GM19328 (cell line): Measurements from ENCODE around the gene KITLG.
"Not testable (repeated sequence)": the region's sequence is repeated elsewhere in the genome, so short reads cannot be mapped to it uniquely, and the experiment has no call there.

ENCODE experiments used
- ATAC-seq: cut with Tn5 transposase; IDR thresholded peaks from one replicate; pipeline ENCODE4 v1.9.1; 2021; ENCODE audit warnings: mild to moderate bottlenecking, moderate library complexity; ENCODE audit not compliant: unreplicated experiment

KITLG gene

DNA sequence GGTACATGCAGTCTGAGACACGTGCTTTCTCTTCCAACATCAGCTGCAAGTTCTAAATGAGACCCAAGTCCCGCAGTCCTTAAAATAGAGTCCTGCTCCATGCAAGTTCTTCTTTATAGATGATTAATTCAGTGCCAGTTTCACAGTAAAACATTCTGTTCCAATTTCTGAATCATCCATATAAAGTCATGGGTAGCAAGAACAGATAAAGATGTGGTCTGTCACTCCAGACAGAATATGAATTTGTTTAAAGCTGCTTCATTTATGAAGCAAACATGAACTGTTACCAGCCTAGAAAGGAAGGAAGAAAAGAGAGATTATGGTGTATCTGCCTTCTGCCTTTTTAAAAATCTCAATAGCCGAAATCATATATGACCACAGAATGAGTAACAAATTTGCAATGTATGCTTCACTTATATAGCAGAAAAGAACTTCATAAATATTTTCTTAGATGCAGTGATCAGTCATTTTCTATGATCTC lies 83.3 kb downstream of the KITLG start:
- ATAC-seq: no peak

DNA sequence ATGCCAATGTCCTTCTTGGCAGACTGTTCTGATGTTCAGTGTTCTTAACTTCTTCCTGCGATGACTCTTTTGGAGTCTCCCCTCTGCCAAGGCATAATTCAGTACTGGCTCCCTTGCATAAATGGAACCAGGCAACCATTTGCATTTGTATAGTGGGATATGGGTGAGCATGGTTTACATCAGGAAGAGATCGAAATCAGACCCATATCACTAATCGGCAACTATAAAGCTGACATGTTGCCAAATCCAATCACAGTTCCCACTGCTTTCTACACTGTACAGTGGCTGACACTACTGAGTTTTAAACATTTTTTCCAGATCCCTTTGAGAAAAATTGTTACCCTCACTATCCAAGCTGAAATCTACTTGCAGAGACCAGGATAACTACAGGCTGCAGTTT lies 83.8 kb downstream of the KITLG start:
- ATAC-seq: no peak

- ATAC-seq: no peak
These were observed 85.2 kb downstream of the KITLG start for GRCh38 chr12:88495031-88495430.

DNA sequence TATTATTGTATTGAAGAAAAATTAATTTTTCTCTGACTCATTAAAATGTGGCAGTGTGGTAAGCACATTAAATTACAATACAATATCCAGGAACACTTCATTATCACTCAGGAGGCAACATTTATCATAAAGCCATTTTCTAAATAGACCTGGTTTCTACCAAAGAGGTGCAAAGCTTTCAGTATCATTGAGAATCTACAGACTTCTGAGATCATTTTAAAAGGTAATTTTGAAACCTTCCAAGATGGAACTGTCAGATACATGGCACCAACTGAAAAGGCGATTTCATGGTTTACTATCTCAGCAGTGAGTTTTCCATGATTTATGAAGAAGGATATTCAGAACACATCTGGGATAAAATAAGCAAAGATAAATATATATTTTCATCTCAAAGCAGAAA lies 85.8 kb downstream of the KITLG start:
- no peak for ATAC-seq

DNA sequence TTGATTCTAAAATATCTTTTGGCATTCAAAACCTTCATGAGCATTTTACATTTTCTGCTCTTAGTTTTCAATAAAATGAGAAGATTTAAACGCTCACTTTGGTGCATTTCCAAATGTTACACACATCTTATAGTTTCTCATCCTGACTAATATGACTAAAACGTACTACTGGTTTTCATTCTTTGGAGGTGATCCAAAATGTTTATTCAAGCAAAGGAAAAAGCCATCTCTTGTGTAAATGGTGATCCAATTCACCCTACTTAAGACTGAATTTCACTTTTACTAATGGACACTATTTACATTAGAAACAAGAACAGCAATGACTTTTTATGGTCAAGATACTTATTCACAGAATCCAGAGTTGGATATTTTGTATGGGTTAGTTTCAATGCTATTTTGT lies 86.6 kb downstream of the KITLG start:
- ATAC-seq: no peak

- ATAC-seq: no peak
These were observed 89.8 kb downstream of the KITLG start for GRCh38 chr12:88490425-88490824.

DNA sequence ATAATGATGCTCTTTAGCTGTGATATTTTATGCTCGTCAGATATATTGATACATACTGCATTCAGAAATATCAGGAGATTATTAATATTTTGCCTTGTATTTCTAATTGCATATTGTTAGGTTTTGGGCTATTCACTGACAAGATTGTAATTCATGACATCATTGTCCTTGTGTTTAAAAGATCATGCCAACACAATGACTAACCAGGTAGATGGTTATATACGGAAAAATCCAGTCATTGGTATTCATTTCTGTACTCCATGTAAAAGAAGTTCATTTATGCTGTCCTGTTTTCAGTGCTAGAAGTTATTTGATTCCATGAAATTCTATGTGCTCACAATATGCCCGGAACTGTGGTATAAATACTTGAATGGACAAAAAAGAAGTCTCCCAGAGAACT lies 107.5 kb downstream of the KITLG start:
- ATAC-seq: no peak

DNA sequence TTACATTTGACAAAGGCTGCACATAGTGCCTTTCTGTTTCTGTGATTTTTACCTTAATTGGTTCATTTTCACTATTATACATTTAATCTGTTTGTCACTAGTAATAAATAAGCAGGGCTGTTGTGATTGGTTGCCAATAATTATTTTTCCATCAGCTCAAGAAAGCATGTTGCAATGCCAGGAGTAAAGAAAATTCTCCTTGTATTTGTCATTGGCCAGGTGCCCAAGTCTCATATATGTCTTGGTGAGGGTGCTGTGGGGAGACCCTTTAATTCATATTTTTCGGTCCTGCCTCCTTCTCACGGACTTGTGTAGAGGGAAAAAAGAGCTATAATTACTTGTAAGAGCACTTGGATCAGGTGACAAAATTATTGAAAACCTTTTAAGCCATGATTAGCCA lies 108.0 kb downstream of the KITLG start:
- no peak for ATAC-seq

- no peak for ATAC-seq
These were observed 108.8 kb downstream of the KITLG start for GRCh38 chr12:88471331-88472045.

DNA sequence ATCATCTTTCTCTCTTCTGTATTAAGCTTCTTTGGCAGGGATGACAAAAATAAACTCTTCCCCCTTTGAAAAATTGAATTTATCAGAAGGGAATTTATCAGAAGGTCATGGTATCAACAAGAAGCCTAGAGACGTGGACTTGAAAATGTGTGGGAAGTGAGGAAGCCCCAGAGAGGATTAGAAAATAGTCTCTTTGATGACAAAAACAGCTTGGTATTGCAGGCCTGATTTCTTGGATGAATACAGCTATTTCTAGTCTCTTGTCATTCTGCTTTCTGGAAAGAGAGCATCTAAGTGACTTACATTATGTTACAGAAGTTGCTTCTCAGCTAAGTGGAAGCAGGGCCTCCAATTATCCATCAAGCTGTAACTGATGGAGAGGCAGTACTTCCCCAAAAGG lies 111.1 kb downstream of the KITLG start:
- no peak for ATAC-seq

DNA sequence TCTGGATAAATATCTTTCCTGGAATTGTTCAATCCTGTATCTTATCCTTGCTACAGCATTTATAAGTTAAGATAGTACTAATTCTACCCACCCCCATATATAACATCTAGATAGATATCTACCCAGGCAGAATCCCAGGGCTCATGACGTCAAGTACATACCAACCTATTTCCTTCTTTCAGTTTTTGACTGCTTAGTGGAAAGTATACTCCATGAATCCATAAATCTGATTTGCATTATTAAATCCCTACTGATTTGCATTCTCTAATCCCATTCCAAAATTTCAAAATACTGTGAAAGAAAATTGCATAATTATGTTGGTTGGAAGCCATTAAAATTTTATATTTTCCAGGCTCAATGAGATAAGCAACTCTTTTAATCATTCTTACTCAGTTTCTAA lies 111.7 kb downstream of the KITLG start:
- no peak for ATAC-seq

GRCh38 chr12:88466708-88467107 lies 113.6 kb downstream of the KITLG start:
- ATAC-seq: not testable (repeated sequence)

GRCh38 chr12:88458327-88458726 lies 121.9 kb downstream of the KITLG start:
- no peak for ATAC-seq

DNA sequence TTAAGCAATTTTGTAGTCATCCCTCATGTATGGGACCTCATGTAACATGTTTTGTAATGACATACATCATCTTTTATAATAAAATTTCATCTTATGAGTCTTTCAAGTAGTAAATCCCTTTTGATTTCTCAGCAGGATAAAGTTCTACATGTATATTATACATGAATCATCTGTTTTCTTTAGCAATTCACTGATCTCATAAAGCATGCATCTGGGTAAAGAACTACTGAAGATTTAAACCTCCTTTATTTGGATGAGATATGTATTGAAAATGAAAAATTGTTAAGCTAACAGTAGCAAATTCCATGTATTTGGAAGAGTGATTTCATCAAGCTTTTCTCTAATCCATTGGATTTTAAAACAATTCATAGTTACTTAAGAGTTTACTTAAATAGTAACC lies 126.9 kb downstream of the KITLG start:
- ATAC-seq: no peak

- ATAC-seq: no peak
These were observed 129.1 kb downstream of the KITLG start for GRCh38 chr12:88451205-88451604.

DNA sequence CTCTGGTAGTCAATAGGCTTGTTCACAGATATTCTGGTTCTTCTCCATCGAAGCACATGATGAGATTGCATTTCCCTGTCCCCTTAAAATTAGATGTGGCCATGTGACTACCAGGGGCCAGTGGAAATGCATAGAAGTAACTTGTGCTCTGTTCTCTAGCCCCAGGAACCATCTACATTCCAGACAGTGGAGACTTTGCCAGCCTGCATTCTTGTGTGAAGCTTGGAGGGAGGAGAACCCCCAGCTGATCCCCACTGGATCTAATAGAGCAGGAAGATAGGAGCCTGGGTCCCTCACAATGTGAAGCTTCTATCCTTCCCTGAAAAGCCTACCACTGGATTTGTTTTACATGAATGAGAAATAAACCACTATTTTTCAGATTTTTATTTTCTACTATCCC lies 130.1 kb downstream of the KITLG start:
- ATAC-seq: no peak

GRCh38 chr12:88448337-88448915 lies 131.8 kb downstream of the KITLG start:
- ATAC-seq: no peak

GRCh38 chr12:88445705-88446394 lies 134.4 kb downstream of the KITLG start:
- no peak for ATAC-seq

GRCh38 chr12:88444481-88444880 lies 135.8 kb downstream of the KITLG start:
- no peak for ATAC-seq
